Esophagus muscularis mucosa (tissue), 4 donors: ENCODE results near the gene WDFY3. TPM values are rescaled to one million over a fixed set of nuclear protein-coding genes. Genes with fewer than 3 reads are reported as not detected.

Experiments used
- DNase-seq: peaks from one replicate; pipeline ENCODE4 v3.0.0-alpha.2; 2017; ENCODE audit errors: extremely low spot score
- H3K27ac ChIP-seq, 4 donors: fragments of 200-600 bp; sonication (generic); replicated peaks in 1 of 4; 1 replicate in 3 of 4; 2 replicates in 1 of 4; pipeline ENCODE4 v1.5.1; 2016 to 2019; ENCODE audit warnings: mild to moderate bottlenecking in 1 of 4
- H3K27me3 ChIP-seq, 4 donors: fragments of 200-600 bp; sonication (generic); one replicate each; pipeline versions ENCODE4 v1.5.1 to v1.6.0; 2016 to 2019
- H3K36me3 ChIP-seq, 4 donors: fragments of 200-600 bp; sonication (generic); one replicate each; pipeline ENCODE4 v1.5.1; 2016 to 2019
- H3K4me1 ChIP-seq, 4 donors: fragments of 200-600 bp; sonication (generic); one replicate each; pipeline ENCODE4 v1.5.1; 2016 to 2019
- H3K4me3 ChIP-seq, 4 donors: fragments of 200-600 bp; sonication (generic); 1 replicate in 2 of 4; 2 replicates in 2 of 4; pipeline ENCODE4 v1.5.1; 2016 to 2019; ENCODE audit warnings: mild to moderate bottlenecking in 4 of 4, moderate library complexity in 1 of 4
- H3K9me3 ChIP-seq, 4 donors: fragments of 200-600 bp; sonication (generic); 1 replicate in 3 of 4; 2 replicates in 1 of 4; pipeline ENCODE4 v1.5.1; 2016 to 2019
- EP300 ChIP-seq: sonication (generic); formaldehyde crosslinking; IDR thresholded peaks from one replicate; pipeline ENCODE4 v1.6.1; 2017; ENCODE audit warnings: antibody characterized with exemption
- POLR2A ChIP-seq: fragments of 450-650 bp; IDR thresholded peaks from one replicate; pipeline ENCODE4 v1.6.1; 2017; ENCODE audit warnings: antibody characterized with exemption, moderate library complexity, mild to moderate bottlenecking, low read depth
- POLR2AphosphoS5 ChIP-seq, 2 donors: sonication (generic); formaldehyde crosslinking; IDR thresholded peaks; one replicate each; pipeline ENCODE4 v1.6.1; 2017; ENCODE audit warnings: antibody characterized with exemption in 2 of 2
- WGBS: methylation state at CpG from one replicate; pipeline ENCODE4 v1.1.5; 2018; 5-methylcytosine and 5-hydroxymethylcytosine counted together
- intact Hi-C: fragments of 100-400 bp; cut with DNase I; formaldehyde crosslinking; loops from one replicate; pipeline ENCODE4 v1.15.1; 2023
- total RNA-seq, 4 donors: library from RNA; depleted of rRNA; stranded (reverse); fragments of >200 nt; gene quantifications; one replicate each; pipeline versions ENCODE4 v1.1.0 to v1.2.1, GENCODE V29; 2016
- TF ChIP-seq, protein P1 (sequence below), 3 experiments: fragments of 200-600 bp in 2 of 3; fragments of 450-650 bp in 1 of 3; sonication (generic) in 2 of 3; IDR thresholded peaks; one replicate each; pipeline ENCODE4 v1.5.1; 2017 to 2019; ENCODE audit warnings: antibody characterized with exemption in 3 of 3, mild to moderate bottlenecking in 2 of 3, moderate library complexity in 1 of 3

Gene WDFY3
- total RNA-seq, 4 donors from 2014 or later: 73.1 to 103 (median 100.0) TPM

DNA sequence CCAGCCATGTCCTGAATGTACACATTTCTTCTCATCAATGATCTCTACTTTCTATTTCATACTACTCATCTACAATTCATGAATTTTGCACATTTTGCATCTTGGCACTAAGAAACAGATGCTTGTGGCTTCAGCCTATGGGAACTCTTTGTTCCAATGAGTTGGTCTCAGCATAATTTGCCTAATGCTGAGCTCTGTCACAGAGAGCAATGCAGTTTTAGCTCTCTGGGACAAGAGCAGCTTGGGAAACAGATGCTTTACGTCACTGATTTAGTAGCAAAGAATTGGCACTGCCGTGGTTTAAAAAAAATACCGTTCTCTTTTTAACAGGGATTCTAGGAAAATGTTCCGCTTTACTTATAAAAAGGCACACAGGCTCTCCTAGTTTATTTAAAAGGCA, 162.4 kb downstream of the WDFY3 start:
- H3K36me3 ChIP-seq: peaks cover 21 to 59% (median 29%) of the 10 kb centered on the region in 4 donors
- no peaks in the 10 kb centered on the region for H3K9me3 ChIP-seq
- TF ChIP-seq POLR2AphosphoS5 (IDR thresholded peaks at IDR 0.05) (no peak), EP300 (no peak), POLR2A (no peak)
- TF ChIP-seq, protein P1, sequence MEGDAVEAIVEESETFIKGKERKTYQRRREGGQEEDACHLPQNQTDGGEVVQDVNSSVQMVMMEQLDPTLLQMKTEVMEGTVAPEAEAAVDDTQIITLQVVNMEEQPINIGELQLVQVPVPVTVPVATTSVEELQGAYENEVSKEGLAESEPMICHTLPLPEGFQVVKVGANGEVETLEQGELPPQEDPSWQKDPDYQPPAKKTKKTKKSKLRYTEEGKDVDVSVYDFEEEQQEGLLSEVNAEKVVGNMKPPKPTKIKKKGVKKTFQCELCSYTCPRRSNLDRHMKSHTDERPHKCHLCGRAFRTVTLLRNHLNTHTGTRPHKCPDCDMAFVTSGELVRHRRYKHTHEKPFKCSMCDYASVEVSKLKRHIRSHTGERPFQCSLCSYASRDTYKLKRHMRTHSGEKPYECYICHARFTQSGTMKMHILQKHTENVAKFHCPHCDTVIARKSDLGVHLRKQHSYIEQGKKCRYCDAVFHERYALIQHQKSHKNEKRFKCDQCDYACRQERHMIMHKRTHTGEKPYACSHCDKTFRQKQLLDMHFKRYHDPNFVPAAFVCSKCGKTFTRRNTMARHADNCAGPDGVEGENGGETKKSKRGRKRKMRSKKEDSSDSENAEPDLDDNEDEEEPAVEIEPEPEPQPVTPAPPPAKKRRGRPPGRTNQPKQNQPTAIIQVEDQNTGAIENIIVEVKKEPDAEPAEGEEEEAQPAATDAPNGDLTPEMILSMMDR (IDR thresholded peaks at IDR 0.05): no peak
- H3K4me1 ChIP-seq: peaks cover 0 to 7% (median 3%) of the 10 kb centered on the region in 4 donors
- no peak for DNase-seq
- H3K4me3 ChIP-seq: no peak overlapping the region
- H3K27ac ChIP-seq: no peak overlapping the region
- WGBS: 69% methylated on average over 4 of the region's 4 CpGs
- intact Hi-C loops: no loop called here
- H3K27me3 ChIP-seq: no peaks in the 10 kb centered on the region

DNA sequence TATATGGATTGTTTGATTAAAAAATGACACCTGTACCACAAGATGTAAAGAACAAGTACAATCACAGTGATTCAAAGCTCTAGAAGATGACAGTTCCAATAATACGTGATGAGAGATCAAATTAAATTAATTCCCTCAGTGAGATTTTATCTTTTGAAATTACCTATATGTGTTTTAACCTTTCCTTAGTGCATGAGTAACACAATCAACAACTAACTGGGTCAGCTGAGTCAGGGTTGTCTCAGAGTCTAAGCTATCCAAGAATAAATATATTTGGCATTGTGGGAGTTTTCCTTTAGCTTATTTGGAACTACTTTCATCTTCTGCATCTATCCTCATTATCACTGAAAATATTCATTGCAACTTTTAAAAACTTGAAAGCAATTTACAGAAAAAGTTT, 162.8 kb downstream of the WDFY3 start:
- WGBS: 87% methylated on average over 1 of the region's 1 CpG

DNA sequence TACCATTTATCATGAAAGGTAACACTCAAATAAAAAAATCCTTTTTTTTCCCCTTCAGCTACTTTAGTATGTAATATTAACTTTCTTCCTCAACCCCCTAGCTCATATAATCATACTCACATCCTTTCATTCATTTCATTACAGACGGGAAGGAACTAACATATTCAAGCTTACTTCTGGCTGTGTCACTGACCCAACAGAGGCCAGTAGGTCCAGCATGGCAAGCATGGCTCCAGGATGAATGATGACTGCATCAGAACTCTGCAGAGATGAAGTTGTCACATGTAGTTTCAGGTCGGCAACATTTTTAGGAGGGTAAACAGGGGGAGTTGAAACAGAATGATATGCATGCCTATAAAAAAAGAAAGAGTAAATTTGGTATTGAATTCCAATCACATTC, 163.4 kb downstream of the WDFY3 start:
- Histone ChIP-seq H3K4me3 (no peak overlapping the region), H3K36me3 (peaks cover 18 to 52% (median 27%) of the 10 kb centered on the region in 4 donors), H3K4me1 (peaks cover 0 to 7% (median 3%) of the 10 kb centered on the region in 4 donors), H3K9me3 (no peaks in the 10 kb centered on the region), H3K27ac (no peak overlapping the region), H3K27me3 (no peaks in the 10 kb centered on the region)
- intact Hi-C loops: no loop called here
- no peak for TF ChIP-seq POLR2AphosphoS5 (IDR thresholded peaks at IDR 0.05)
- 88% methylated on average over 2 of the region's 2 CpGs for WGBS
- no peak for DNase-seq

More for the DNA sequence above, 162.8 kb downstream of the WDFY3 start:
- Histone ChIP-seq H3K27ac (no peak overlapping the region), H3K36me3 (peaks cover 20 to 58% (median 26%) of the 10 kb centered on the region in 4 donors), H3K9me3 (no peaks in the 10 kb centered on the region), H3K4me3 (no peak overlapping the region), H3K27me3 (no peaks in the 10 kb centered on the region), H3K4me1 (peaks cover 0 to 7% (median 3%) of the 10 kb centered on the region in 4 donors)
- DNase-seq: no peak
- no peak for TF ChIP-seq POLR2AphosphoS5 (IDR thresholded peaks at IDR 0.05)
- no peak for TF ChIP-seq EP300
- TF ChIP-seq, protein P1 (IDR thresholded peaks at IDR 0.05): no peak
- TF ChIP-seq POLR2A: no peak
- intact Hi-C loops: no loop called here

DNA sequence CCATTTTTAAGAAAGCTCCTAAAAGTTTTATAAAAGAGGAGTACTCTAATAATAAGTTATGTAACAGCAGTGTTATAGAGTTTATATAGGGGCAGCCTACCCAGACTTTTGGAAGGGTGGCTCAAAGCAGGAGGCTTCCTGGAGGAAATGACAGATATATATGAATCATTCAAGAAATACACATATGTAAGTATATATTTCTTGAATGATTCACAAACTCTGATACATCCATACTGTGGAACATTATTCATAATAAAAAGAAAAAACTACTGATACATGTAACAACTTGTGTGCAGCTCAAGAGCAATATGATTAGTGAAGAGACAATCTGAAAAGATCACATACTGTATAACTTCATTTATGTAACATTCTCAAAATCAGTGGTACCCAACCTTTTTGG, 166.2 kb downstream of the WDFY3 start:
- intact Hi-C loops: no loop called here

DNA sequence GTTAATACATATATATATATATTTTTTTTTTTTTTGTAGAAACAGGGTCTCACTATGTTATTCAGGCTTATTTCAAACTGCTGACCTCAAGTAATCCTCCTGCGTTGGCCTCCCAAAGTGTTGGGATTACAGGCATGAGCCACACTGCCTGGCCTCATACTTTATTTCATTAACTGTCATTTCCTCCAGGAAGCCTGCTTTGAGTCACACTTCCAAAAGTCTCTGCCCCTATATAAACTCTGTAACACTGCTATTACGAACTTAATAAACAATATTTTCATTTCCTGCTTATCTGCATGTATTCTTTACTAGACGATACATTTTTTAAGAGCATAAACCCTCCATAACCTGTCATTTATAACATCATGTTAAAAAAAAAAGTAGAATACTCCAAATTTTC, 167.2 kb downstream of the WDFY3 start:
- Histone ChIP-seq H3K4me3 (no peak overlapping the region), H3K9me3 (no peaks in the 10 kb centered on the region), H3K36me3 (peaks cover 27 to 74% (median 46%) of the 10 kb centered on the region in 4 donors), H3K4me1 (peaks cover 0 to 6% (median 1%) of the 10 kb centered on the region in 4 donors), H3K27me3 (no peaks in the 10 kb centered on the region), H3K27ac (no peak overlapping the region)
- TF ChIP-seq POLR2A (no peak), POLR2AphosphoS5 (IDR thresholded peaks at IDR 0.05) (no peak), EP300 (no peak)
- TF ChIP-seq, protein P1 (IDR thresholded peaks at IDR 0.05): no peak
- WGBS: 84% methylated on average over 3 of the region's 3 CpGs
- DNase-seq: no peak
- intact Hi-C loops: loop anchor here (10.0 kb wide), 1 partner anchor 55 kb away; no protein-coding TSS in a partner anchor

More for the DNA sequence above, 166.2 kb downstream of the WDFY3 start:
- Histone ChIP-seq H3K4me1 (peaks cover 0 to 7% (median 3%) of the 10 kb centered on the region in 4 donors), H3K27ac (no peak overlapping the region), H3K4me3 (no peak overlapping the region), H3K36me3 (peaks cover 21 to 65% (median 40%) of the 10 kb centered on the region in 4 donors), H3K9me3 (no peaks in the 10 kb centered on the region), H3K27me3 (no peaks in the 10 kb centered on the region)
- DNase-seq: no peak
- no peak for TF ChIP-seq POLR2A
- no peak for TF ChIP-seq EP300
- no peak for TF ChIP-seq POLR2AphosphoS5 (IDR thresholded peaks at IDR 0.05)
- TF ChIP-seq, protein P1 (IDR thresholded peaks at IDR 0.05): no peak
